H1 (cell line): Measurements from ENCODE around the gene AGAP1. TPM values are rescaled to one million over a fixed set of nuclear protein-coding genes. Genes with fewer than 3 reads are reported as not detected.

ENCODE experiments used
- CTBP2 ChIP-seq: IDR thresholded peaks from 2 replicates; pipeline ENCODE4 v1.7.0; 2011; ENCODE audit warnings: borderline replicate concordance, mild to moderate bottlenecking, moderate library complexity, mixed read lengths, low read length; ENCODE audit not compliant: insufficient read depth, insufficient read length
- EP300 ChIP-seq, 2 experiments: IDR thresholded peaks; 1 replicate in 1 of 2; 2 replicates in 1 of 2; pipeline ENCODE4 v1.6.1; 2011 to 2012; ENCODE audit warnings: low read depth in 2 of 2, low read length in 2 of 2, mild to moderate bottlenecking in 2 of 2, borderline replicate concordance in 1 of 2, inconsistent platforms in 1 of 2, moderate library complexity in 1 of 2
- KDM1A ChIP-seq: fragments of 200-600, 300-600 bp; sonication (generic); IDR thresholded peaks from 2 replicates; pipeline ENCODE4 v1.7.1; 2016; ENCODE audit warnings: mild to moderate bottlenecking, low read length, borderline replicate concordance
- NRF1 ChIP-seq: IDR thresholded peaks from 2 replicates; pipeline ENCODE4 v1.6.1; 2011; ENCODE audit warnings: mild to moderate bottlenecking, low read depth, low read length, improper control_type of control experiment
- YY1 ChIP-seq: IDR thresholded peaks from 2 replicates; pipeline ENCODE4 v1.6.1; 2011; ENCODE audit warnings: low read depth, mild to moderate bottlenecking, low read length
- polyA plus RNA-seq, 7 experiments: library from polyadenylated mRNA; depleted of rRNA in 3 of 7; stranded (reverse) in 5 of 7; unstranded in 2 of 7; fragments of >200 nt in 5 of 7; fragments of 200-250 nt in 2 of 7; gene quantifications; 1 replicate in 5 of 7; 2 replicates in 1 of 7; 4 replicates in 1 of 7; pipeline versions ENCODE4 v1.2.1 to v1.2.3, GENCODE V29; 2011 to 2013; ENCODE audit warnings: missing spikeins in 2 of 7, mixed read lengths in 2 of 7
- total RNA-seq: library from RNA; stranded (reverse); fragmentation: NEBNext Ultra II Directional; extraction: Animal tissue kit (Norgen Biotek cat#: 25700); gene quantifications from 2 replicates; pipeline ENCODE4 v1.2.1, GENCODE V29; 2021

Gene AGAP1
- total and polyA plus RNA-seq, 2 of the 8 experiments (the other 6 are each of a cell fraction or from before 2014, with no cell fraction given), result 18.1 to 39.4 TPM

DNA sequence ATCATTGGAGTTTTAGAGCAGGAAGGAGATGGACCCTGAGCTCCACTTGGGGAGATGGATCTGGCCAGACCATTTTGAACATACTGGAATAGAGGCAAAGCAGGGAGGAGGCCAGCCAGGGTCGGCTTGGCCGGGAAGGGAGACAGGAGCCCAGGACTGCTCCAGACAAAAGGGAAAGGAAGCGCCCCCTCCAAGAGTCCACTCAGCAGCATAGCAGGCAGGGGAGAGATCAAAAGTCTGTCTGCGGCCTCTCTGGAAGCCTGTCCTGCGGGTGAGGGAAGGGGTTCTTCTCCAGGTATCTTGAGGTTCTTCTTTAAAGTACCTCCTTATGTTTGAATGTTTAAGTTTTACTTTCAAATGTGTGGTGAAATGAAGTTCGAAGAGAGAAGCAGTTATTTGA lies 548.2 kb downstream of the AGAP1 start (continued):
- TF ChIP-seq KDM1A (no peak), EP300 (IDR thresholded peaks at IDR 0.05; ENCODE audit: borderline replicate concordance in 1 of 2, low read depth in 2 of 2, low read length in 2 of 2) (no peak), YY1 (no peak), CTBP2 (no peak), NRF1 (no peak)
